SK-N-SH (cell line): ENCODE data around the gene DHX57. TPM values are rescaled to one million over a fixed set of nuclear protein-coding genes. Genes with fewer than 3 reads are reported as not detected.
A peak's percentile ranks its signal among the peaks of the same experiment; 100 is the strongest.

Experiments used
- CTCF ChIA-PET: fragments of 300-600, 350-600 bp; formaldehyde crosslinking; extraction: SDS; loops from one replicate; lab custom pipeline; 2021; lab: Yijun Ruan, JAX
- POLR2A ChIA-PET: fragments of 350-600 bp; sonication (Branson Sonifier 250); formaldehyde crosslinking; extraction: SDS; loops from one replicate; lab custom pipeline; 2020; ENCODE audit warnings: antibody characterized with exemption, inconsistent platforms; lab: Yijun Ruan, JAX
- DNase-seq: peaks from one replicate; pipeline ENCODE4 v3.0.0; 2012
- H2AFZ ChIP-seq: fragments of 200-600 bp; sonication (generic); 2 replicates; pipeline ENCODE4 v1.8.1; 2016; ENCODE audit warnings: antibody characterized with exemption, mild to moderate bottlenecking, low read depth
- H3F3A ChIP-seq: fragments of 200-600 bp; sonication (generic); replicated peaks from 2 replicates; pipeline ENCODE3; 2016; ENCODE audit warnings: antibody characterized with exemption, mild to moderate bottlenecking; ENCODE audit not compliant: insufficient read depth
- H3K27ac ChIP-seq, 2 experiments: fragments of 200-500 bp in 1 of 2; fragments of 200-600 bp in 1 of 2; sonication (Bioruptor generic) in 1 of 2; sonication (generic), shearing (Covaris generic) in 1 of 2; 2 replicates each; pipeline versions ENCODE4 v1.5.1 to v1.6.1; 2014 to 2016; ENCODE audit warnings: low read depth in 2 of 2, inconsistent platforms in 1 of 2, low read length in 1 of 2, mild to moderate bottlenecking in 1 of 2, mixed read lengths in 1 of 2
- H3K27me3 ChIP-seq: fragments of 200-600 bp; sonication (generic), shearing (Covaris generic); 2 replicates; pipeline ENCODE4 v1.6.1; 2016; ENCODE audit warnings: mixed run types; ENCODE audit not compliant: insufficient read depth
- H3K36me3 ChIP-seq, 2 experiments: fragments of 200-500 bp in 1 of 2; fragments of 200-600 bp in 1 of 2; sonication (Bioruptor generic) in 1 of 2; sonication (generic) in 1 of 2; replicated peaks in 1 of 2; 2 replicates each; pipeline versions ENCODE3 to v1.5.1; 2014 to 2016; ENCODE audit warnings: low read length in 1 of 2, mild to moderate bottlenecking in 1 of 2; ENCODE audit not compliant: insufficient read depth in 2 of 2, control insufficient read depth in 1 of 2
- H3K4me1 ChIP-seq, 2 experiments: fragments of 200-500 bp in 1 of 2; fragments of 200-600 bp in 1 of 2; sonication (Bioruptor generic) in 1 of 2; sonication (generic), shearing (Covaris generic) in 1 of 2; 2 replicates each; pipeline versions ENCODE4 v1.5.1 to v1.6.1; 2014 to 2016; ENCODE audit warnings: low read depth in 1 of 2, low read length in 1 of 2, mixed run types in 1 of 2; ENCODE audit not compliant: insufficient read depth in 2 of 2, control insufficient read depth in 1 of 2
- H3K4me2 ChIP-seq: fragments of 200-600 bp; sonication (generic), shearing (Covaris generic); 2 replicates; pipeline ENCODE4 v1.6.1; 2017; ENCODE audit warnings: mixed run types
- H3K4me3 ChIP-seq, 2 experiments: fragments of 200-500 bp in 1 of 2; fragments of 200-600 bp in 1 of 2; sonication (Bioruptor generic) in 1 of 2; sonication (generic), shearing (Covaris generic) in 1 of 2; 2 replicates each; pipeline versions ENCODE4 v1.5.1 to v1.8.1; 2014 to 2016; ENCODE audit warnings: low read depth in 2 of 2, inconsistent platforms in 1 of 2, low read length in 1 of 2, mild to moderate bottlenecking in 1 of 2, mixed read lengths in 1 of 2, moderate library complexity in 1 of 2
- H3K79me2 ChIP-seq: fragments of 200-600 bp; sonication (generic); 2 replicates; pipeline ENCODE4 v1.8.1; 2017; ENCODE audit warnings: mild to moderate bottlenecking; ENCODE audit not compliant: insufficient read depth
- H3K9ac ChIP-seq: fragments of 200-600 bp; sonication (generic); 2 replicates; pipeline ENCODE4 v1.6.1; 2017; ENCODE audit warnings: mixed run types
- H3K9me2 ChIP-seq: fragments of 200-600 bp; sonication (generic); 2 replicates; pipeline ENCODE4 v1.6.1; 2017; ENCODE audit warnings: mixed run types
- H3K9me3 ChIP-seq: fragments of 200-600 bp; sonication (generic); 2 replicates; pipeline ENCODE4 v1.6.1; 2017; ENCODE audit warnings: mixed run types, mild to moderate bottlenecking, moderate library complexity
- H4K20me1 ChIP-seq: fragments of 200-600 bp; sonication (generic); 2 replicates; pipeline ENCODE4 v1.6.1; 2017; ENCODE audit warnings: mild to moderate bottlenecking, mixed run types; ENCODE audit not compliant: insufficient read depth
- CHD2 ChIP-seq: fragments of 150-350 bp; IDR thresholded peaks from 2 replicates; pipeline ENCODE4 v1.6.1; 2018; ENCODE audit warnings: low read length; ENCODE audit not compliant: partially characterized antibody
- ELF1 ChIP-seq: IDR thresholded peaks from 2 replicates; pipeline ENCODE4 v1.4.0; 2012
- EZH2phosphoT487 ChIP-seq: fragments of 200-600 bp; sonication (generic); IDR thresholded peaks from 2 replicates; pipeline ENCODE4 v1.6.1; 2017; ENCODE audit warnings: low read depth, mixed run types, mild to moderate bottlenecking, antibody characterized with exemption, moderate library complexity, borderline replicate concordance
- FOSL2 ChIP-seq: IDR thresholded peaks from 2 replicates; pipeline ENCODE4 v1.4.0; 2012; ENCODE audit warnings: low read depth, mild to moderate bottlenecking, moderate library complexity, borderline replicate concordance
- FOXJ3 ChIP-seq: sonication (generic); formaldehyde crosslinking; IDR thresholded peaks from 2 replicates; pipeline ENCODE4 v1.5.1; 2020; ENCODE audit warnings: mild to moderate bottlenecking, missing genetic modification reagents
- FOXM1 ChIP-seq: IDR thresholded peaks from 2 replicates; pipeline ENCODE4 v1.4.0; 2012; ENCODE audit warnings: low read depth, mild to moderate bottlenecking
- GATA2 ChIP-seq: sonication (generic); formaldehyde crosslinking; IDR thresholded peaks from 2 replicates; pipeline ENCODE4 v1.5.0; 2020; ENCODE audit warnings: mild to moderate bottlenecking, missing genetic modification reagents
- JUND ChIP-seq: IDR thresholded peaks from 2 replicates; pipeline ENCODE4 v1.4.0; 2012
- MEF2A ChIP-seq: IDR thresholded peaks from 2 replicates; pipeline ENCODE4 v1.4.0; 2012; ENCODE audit warnings: low read depth, borderline replicate concordance
- NFIC ChIP-seq: IDR thresholded peaks from 2 replicates; pipeline ENCODE4 v1.4.0; 2012; ENCODE audit warnings: borderline replicate concordance
- POLR2AphosphoS5 ChIP-seq: IDR thresholded peaks from 2 replicates; pipeline ENCODE4 v1.6.1; 2012; ENCODE audit warnings: low read depth, low read length
- RFX5 ChIP-seq: IDR thresholded peaks from 2 replicates; pipeline ENCODE4 v1.6.1; 2012; ENCODE audit warnings: mild to moderate bottlenecking, improper control_type of control experiment, low read length
- RXRA ChIP-seq: IDR thresholded peaks from 2 replicates; pipeline ENCODE4 v1.4.0; 2012; ENCODE audit warnings: low read depth, mild to moderate bottlenecking, borderline replicate concordance
- SIN3A ChIP-seq: IDR thresholded peaks from 2 replicates; pipeline ENCODE4 v1.6.1; 2012; ENCODE audit warnings: low read depth, mild to moderate bottlenecking, low read length, moderate library complexity, borderline replicate concordance
- SMC3 ChIP-seq: IDR thresholded peaks from 2 replicates; pipeline ENCODE4 v1.6.1; 2012; ENCODE audit warnings: low read depth, low read length, improper control_type of control experiment
- TAF1 ChIP-seq: IDR thresholded peaks from 2 replicates; pipeline ENCODE4 v1.6.1; 2012; ENCODE audit warnings: low read depth, mild to moderate bottlenecking, low read length, moderate library complexity, borderline replicate concordance
- TEAD4 ChIP-seq: IDR thresholded peaks from 2 replicates; pipeline ENCODE4 v1.4.0; 2012; ENCODE audit warnings: mild to moderate bottlenecking, borderline replicate concordance; ENCODE audit not compliant: insufficient read depth
- YY1 ChIP-seq: IDR thresholded peaks from 2 replicates; pipeline ENCODE4 v1.4.0; 2012; ENCODE audit warnings: low read depth, mild to moderate bottlenecking
- WGBS: methylation state at CpG from one replicate; pipeline ENCODE4 v1.1.6; 2017; ENCODE audit warnings: low lambda C conversion rate; 5-methylcytosine and 5-hydroxymethylcytosine counted together
- polyA plus RNA-seq, 3 experiments: library from polyadenylated mRNA; depleted of rRNA; stranded (reverse); fragments of >200 nt; gene quantifications; 2 replicates each; pipeline ENCODE4 v1.2.3, GENCODE V29; 2012
- TF ChIP-seq, protein P1 (sequence below): fragments of 150-350 bp; IDR thresholded peaks from 2 replicates; pipeline ENCODE4 v1.6.1; 2017; ENCODE audit warnings: antibody characterized with exemption, low read length, low read depth, borderline replicate concordance
- TF ChIP-seq, protein P2 (sequence below): IDR thresholded peaks from 2 replicates; pipeline ENCODE4 v1.4.0; 2012; ENCODE audit warnings: low read depth, borderline replicate concordance
- TF ChIP-seq, protein P3 (sequence below): IDR thresholded peaks from 2 replicates; pipeline ENCODE4 v1.4.0; 2012; ENCODE audit warnings: low read depth
- TF ChIP-seq, protein P4 (sequence below): fragments of 150-350 bp; IDR thresholded peaks from 2 replicates; pipeline ENCODE4 v1.6.1; 2016; ENCODE audit warnings: mild to moderate bottlenecking, low read depth, low read length
- TF ChIP-seq, protein P5 (sequence below): IDR thresholded peaks from 2 replicates; pipeline ENCODE4 v1.4.0; 2012; ENCODE audit warnings: low read depth, borderline replicate concordance

Gene DHX57
- polyA plus RNA-seq, 1 of the 3 experiments (the other 2 are of a cell fraction) = 12.3 TPM

DNA sequence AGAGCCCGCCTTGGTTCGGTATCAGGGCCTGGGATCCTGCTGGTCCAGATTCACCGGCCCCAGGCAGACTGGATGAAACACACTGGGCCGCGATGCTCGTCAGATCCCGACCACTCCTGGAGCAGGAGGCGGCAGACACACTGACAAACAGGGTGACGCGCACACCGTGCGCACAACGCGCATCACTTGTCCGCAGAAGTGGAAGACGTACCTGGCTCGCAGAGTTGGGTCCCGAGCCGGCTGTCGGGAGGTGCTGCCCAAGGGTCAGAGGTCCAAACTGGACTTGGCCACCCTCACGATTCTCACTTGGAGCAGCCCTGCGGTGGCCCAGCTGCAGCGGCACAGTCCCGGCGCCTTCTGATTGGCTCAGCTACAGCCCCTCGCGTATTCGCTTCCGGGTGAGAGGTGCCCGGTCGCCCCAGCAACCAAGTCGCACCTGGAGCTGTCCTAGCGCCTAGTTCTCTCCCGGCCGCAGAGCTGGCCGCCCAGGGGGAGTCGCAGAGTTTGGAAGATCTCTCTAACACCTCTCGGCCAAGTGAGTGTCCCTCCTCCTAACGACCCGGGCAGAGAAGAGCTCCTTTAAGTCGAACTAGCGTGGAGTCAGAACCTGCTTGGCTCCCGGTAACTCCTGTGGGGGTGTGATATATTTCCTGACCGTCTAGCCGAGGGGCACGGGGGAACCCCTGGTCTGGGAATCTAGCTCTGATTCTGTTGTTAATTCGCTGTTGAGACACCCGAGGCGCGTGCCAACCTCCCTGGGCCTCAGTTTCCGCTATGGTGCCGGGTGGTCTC is at the start of gene DHX57, which contains the start of gene MORN2 (continued):
- TF ChIP-seq, protein P1, sequence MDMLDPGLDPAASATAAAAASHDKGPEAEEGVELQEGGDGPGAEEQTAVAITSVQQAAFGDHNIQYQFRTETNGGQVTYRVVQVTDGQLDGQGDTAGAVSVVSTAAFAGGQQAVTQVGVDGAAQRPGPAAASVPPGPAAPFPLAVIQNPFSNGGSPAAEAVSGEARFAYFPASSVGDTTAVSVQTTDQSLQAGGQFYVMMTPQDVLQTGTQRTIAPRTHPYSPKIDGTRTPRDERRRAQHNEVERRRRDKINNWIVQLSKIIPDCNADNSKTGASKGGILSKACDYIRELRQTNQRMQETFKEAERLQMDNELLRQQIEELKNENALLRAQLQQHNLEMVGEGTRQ = no peak
- no peak for TF ChIP-seq RFX5
- TF ChIP-seq, protein P2, sequence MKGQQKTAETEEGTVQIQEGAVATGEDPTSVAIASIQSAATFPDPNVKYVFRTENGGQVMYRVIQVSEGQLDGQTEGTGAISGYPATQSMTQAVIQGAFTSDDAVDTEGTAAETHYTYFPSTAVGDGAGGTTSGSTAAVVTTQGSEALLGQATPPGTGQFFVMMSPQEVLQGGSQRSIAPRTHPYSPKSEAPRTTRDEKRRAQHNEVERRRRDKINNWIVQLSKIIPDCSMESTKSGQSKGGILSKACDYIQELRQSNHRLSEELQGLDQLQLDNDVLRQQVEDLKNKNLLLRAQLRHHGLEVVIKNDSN = no peak
- TF ChIP-seq NFIC = no peak
- TF ChIP-seq, protein P3, sequence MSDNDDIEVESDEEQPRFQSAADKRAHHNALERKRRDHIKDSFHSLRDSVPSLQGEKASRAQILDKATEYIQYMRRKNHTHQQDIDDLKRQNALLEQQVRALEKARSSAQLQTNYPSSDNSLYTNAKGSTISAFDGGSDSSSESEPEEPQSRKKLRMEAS = no peak
- TF ChIP-seq YY1 = no peak
- TF ChIP-seq FOXJ3 (CRISPR knock-in tag) = no peak
- TF ChIP-seq, protein P4, sequence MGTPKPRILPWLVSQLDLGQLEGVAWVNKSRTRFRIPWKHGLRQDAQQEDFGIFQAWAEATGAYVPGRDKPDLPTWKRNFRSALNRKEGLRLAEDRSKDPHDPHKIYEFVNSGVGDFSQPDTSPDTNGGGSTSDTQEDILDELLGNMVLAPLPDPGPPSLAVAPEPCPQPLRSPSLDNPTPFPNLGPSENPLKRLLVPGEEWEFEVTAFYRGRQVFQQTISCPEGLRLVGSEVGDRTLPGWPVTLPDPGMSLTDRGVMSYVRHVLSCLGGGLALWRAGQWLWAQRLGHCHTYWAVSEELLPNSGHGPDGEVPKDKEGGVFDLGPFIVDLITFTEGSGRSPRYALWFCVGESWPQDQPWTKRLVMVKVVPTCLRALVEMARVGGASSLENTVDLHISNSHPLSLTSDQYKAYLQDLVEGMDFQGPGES = peak; percentile 36; the same call in 1 of the 2 replicates
- TF ChIP-seq, protein P5, sequence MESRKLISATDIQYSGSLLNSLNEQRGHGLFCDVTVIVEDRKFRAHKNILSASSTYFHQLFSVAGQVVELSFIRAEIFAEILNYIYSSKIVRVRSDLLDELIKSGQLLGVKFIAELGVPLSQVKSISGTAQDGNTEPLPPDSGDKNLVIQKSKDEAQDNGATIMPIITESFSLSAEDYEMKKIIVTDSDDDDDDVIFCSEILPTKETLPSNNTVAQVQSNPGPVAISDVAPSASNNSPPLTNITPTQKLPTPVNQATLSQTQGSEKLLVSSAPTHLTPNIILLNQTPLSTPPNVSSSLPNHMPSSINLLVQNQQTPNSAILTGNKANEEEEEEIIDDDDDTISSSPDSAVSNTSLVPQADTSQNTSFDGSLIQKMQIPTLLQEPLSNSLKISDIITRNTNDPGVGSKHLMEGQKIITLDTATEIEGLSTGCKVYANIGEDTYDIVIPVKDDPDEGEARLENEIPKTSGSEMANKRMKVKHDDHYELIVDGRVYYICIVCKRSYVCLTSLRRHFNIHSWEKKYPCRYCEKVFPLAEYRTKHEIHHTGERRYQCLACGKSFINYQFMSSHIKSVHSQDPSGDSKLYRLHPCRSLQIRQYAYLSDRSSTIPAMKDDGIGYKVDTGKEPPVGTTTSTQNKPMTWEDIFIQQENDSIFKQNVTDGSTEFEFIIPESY = no peak; the same call in 1 of the 2 replicates
- TF ChIP-seq MEF2A = no peak
- no peak for TF ChIP-seq SMC3
- TF ChIP-seq ELF1 = peak; percentile 49; the same call in 1 of the 2 replicates
- TF ChIP-seq SIN3A = peak; percentile 91
- peak; percentile 92 for TF ChIP-seq CHD2
- TF ChIP-seq JUND = no peak

DNA sequence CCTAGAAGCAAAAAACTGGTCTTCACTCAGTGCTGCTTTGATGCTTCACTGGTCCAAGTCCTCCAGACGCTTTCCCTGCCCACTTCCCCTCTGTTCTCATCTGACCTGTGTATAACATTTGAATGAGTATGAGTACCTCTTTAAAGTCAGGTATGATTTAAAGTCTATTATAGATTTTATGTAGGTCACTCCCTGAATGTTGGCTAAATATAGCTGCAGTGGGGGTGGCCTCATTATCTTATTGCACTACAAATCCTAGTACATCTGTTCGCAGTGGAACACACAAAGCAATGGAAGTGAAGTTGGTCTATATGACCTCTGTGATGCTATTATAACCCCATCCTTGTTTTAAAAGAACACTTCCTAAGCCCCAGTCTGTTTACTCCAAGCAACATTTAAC is 47.2 kb upstream of the DHX57 start:
- POLR2A ChIA-PET = no interaction called here
- Histone ChIP-seq H3F3A (no peaks in the 10 kb centered on the region), H4K20me1 (no peaks in the 10 kb centered on the region), H3K9me3 (no peaks in the 10 kb centered on the region), H3K9me2 (no peaks in the 10 kb centered on the region), H3K4me1 (no peaks in the 10 kb centered on the region; a peak in 1 of 4 replicates), H3K27ac (no peak overlapping the region), H3K79me2 (no peaks in the 10 kb centered on the region), H3K9ac (no peak overlapping the region), H3K4me2 (no peak overlapping the region), H2AFZ (no peak overlapping the region), H3K4me3 (no peak overlapping the region), H3K36me3 (no peaks in the 10 kb centered on the region), H3K27me3 (no peaks in the 10 kb centered on the region)
- CTCF ChIA-PET = interaction anchor here (0.8 to 2.3 kb wide), 4 partner anchors 13 to 306 kb away, joined by 3 to 10 read pairs (median 6); no protein-coding TSS in a partner anchor
- 93% methylated on average over 2 of the region's 2 CpGs for WGBS
- DNase-seq = no peak
- TF ChIP-seq NFIC (no peak), FOXM1 (no peak), SMC3 (no peak), TAF1 (no peak), MEF2A (no peak), GATA2 (CRISPR knock-in tag) (no peak), JUND (no peak), FOXJ3 (CRISPR knock-in tag) (no peak), FOSL2 (no peak), RXRA (no peak), POLR2AphosphoS5 (no peak), YY1 (no peak), TEAD4 (no peak), EZH2phosphoT487 (no peak)
- TF ChIP-seq, protein P2 = no peak
- TF ChIP-seq, protein P1 = no peak
